Endothelial cell of umbilical vein (primary cell): ENCODE measurements around the gene CNIH1.

Experiments
- CTCF ChIP-seq, 2 donors: IDR thresholded peaks; 1 replicate in 1 of 2; 2 replicates in 1 of 2; pipeline ENCODE4 v1.5.1; 2011; ENCODE audit warnings: low read length in 2 of 2, mild to moderate bottlenecking in 2 of 2, moderate library complexity in 2 of 2, control low read depth in 1 of 2, inconsistent platforms in 1 of 2, low read depth in 1 of 2; ENCODE audit not compliant: insufficient read depth in 1 of 2; ENCODE audit errors: extremely low read depth in 1 of 2
- EZH2 ChIP-seq: IDR thresholded peaks from 2 replicates; pipeline ENCODE4 v1.6.1; 2012; ENCODE audit warnings: borderline replicate concordance, low read depth, mild to moderate bottlenecking, moderate library complexity, low read length, inconsistent platforms; ENCODE audit not compliant: severe bottlenecking
- FOS ChIP-seq: IDR thresholded peaks from 2 replicates; pipeline ENCODE4 v1.6.1; 2011; ENCODE audit warnings: mild to moderate bottlenecking, low read length, moderate library complexity, borderline replicate concordance; ENCODE audit not compliant: insufficient read depth
- MAX ChIP-seq: IDR thresholded peaks from 2 replicates; pipeline ENCODE4 v1.6.1; 2011; ENCODE audit not compliant: insufficient read depth, insufficient read length
- MYC ChIP-seq: IDR thresholded peaks from one replicate; pipeline ENCODE4 v1.6.1; 2011; ENCODE audit warnings: mild to moderate bottlenecking, low read depth, low read length
- POLR2A ChIP-seq: IDR thresholded peaks from 2 replicates; pipeline ENCODE4 v1.6.1; 2012; ENCODE audit warnings: low read depth, mild to moderate bottlenecking, control low read depth, low read length
- POLR2AphosphoS5 ChIP-seq: IDR thresholded peaks from 2 replicates; pipeline ENCODE4 v1.6.1; 2012; ENCODE audit warnings: low read depth, mild to moderate bottlenecking, control low read depth, low read length, moderate library complexity; ENCODE audit not compliant: insufficient read depth

GRCh38 chr14:54489731-54490444 is 48.7 kb upstream of the CNIH1 start:
- no peak for TF ChIP-seq CTCF (IDR thresholded peaks at IDR 0.05; ENCODE audit: extremely low read depth in 1 of 2, insufficient read depth in 1 of 2, low read depth in 1 of 2, low read length in 2 of 2)
- no peak for TF ChIP-seq EZH2
- no peak for TF ChIP-seq POLR2A
- TF ChIP-seq MAX, result no peak
- no peak for TF ChIP-seq POLR2AphosphoS5
- no peak for TF ChIP-seq FOS
- no peak for TF ChIP-seq MYC
